AG10803 (cell line): ENCODE data around the gene OR52B4.
"Not testable (repeated sequence)": the region's sequence is repeated elsewhere in the genome, so short reads cannot be mapped to it uniquely, and the experiment has no call there.

ENCODE experiments used
- DNase-seq: peaks from one replicate; pipeline ENCODE4 v3.0.0; 2010; ENCODE audit warnings: low read depth
- H3K4me3 ChIP-seq: 2 replicates; pipeline ENCODE4 v1.5.1; 2011; ENCODE audit warnings: mild to moderate bottlenecking, low read length, control low read depth
- CTCF ChIP-seq: conservative IDR thresholded peaks from 2 replicates; pipeline ENCODE4 v1.5.1; 2011; ENCODE audit warnings: mild to moderate bottlenecking, low read length, control low read depth, inconsistent platforms

The OR52B4 gene

DNA sequence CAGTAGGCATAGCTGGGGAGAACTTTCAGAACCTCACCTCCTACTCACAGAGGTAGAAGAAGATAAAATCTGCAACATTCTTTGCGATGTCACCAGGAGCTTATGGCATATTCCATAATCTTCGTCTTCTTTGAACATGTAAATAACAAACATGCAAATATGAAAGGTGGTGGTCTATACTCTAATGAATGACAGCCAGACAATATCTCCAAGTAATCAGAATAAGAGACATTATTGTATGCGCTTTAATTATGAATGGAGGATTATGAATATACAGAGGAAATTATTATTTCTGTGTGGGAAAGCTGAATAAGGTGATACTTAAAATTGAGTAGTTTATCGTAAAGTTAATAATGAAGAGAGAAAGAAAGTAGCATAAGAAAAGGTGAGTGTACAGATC lies at the start of gene OR52B4:
TSS of gene OR52B4 (minus strand) at position 101 of the 400 bp plus-strand sequence. CDS start at position 10, 91 bp downstream.
- TF ChIP-seq CTCF = no peak
- DNase-seq = no peak
- H3K4me3 ChIP-seq = no peak within 1 kb of the TSS

GRCh38 chr11:4416816-4417215 lies 48.6 kb upstream of the OR52B4 start:
- no peak for DNase-seq
- no peak for TF ChIP-seq CTCF
- no peak overlapping the region for H3K4me3 ChIP-seq

DNA sequence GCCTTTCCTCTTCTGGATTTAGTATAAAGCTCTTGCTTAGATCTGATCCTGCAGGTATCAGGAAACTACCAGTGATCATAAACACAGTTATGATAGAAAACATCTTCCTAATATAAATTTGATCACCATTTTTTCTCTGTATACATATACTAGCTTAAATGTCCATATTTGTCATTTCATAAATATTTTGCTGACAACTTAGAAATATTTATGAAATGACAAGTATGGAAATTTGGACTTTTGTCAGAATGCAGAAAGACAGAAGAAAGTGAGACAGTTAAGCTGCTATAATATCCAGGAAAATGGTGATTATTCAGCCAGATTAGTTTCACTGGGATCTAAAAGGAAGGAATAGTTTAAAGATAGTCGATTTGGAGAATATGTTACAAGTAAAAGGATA lies 48.1 kb upstream of the OR52B4 start:
- no peak for TF ChIP-seq CTCF
- no peak overlapping the region for H3K4me3 ChIP-seq
- DNase-seq = no peak

- H3K4me3 ChIP-seq, DNase-seq: not testable (repeated sequence)
Observed at GRCh38 chr11:4406206-4406605, 38.0 kb upstream of the OR52B4 start.

- peak overlapping the region; percentile 99 for H3K4me3 ChIP-seq
- no peak for TF ChIP-seq CTCF
- DNase-seq = no peak
Observed at GRCh38 chr11:4393858-4394223, 25.7 kb upstream of the OR52B4 start.

- no peak for TF ChIP-seq CTCF
- peak; percentile 80 for DNase-seq
- H3K4me3 ChIP-seq = peak within 1 kb of the TSS; percentile 99
Observed at GRCh38 chr11:4393209-4393857, 25.1 kb upstream of the OR52B4 start, which contains the start of gene TRIM21. Gene TRIM21, minus strand, starts transcription at chr11:4393702. Its CDS starts 3,293 bp downstream, at chr11:4390409.

- DNase-seq = no peak
- no peak overlapping the region for H3K4me3 ChIP-seq
- no peak for TF ChIP-seq CTCF
Observed at GRCh38 chr11:4388221-4388620, 20.0 kb upstream of the OR52B4 start.
